Vagina (tissue), 2 donors: ENCODE results near the gene KCNA1. TPM values are rescaled to one million over a fixed set of nuclear protein-coding genes. Genes with fewer than 3 reads are reported as not detected.

ENCODE experiments used
- DNase-seq, 2 donors: peaks; one replicate each; pipeline ENCODE4 v3.0.0-alpha.2; 2017; ENCODE audit errors: extremely low spot score in 2 of 2
- H3K27ac ChIP-seq: fragments of 200-600 bp; sonication (generic); one replicate; pipeline ENCODE4 v1.5.1; 2019
- H3K27me3 ChIP-seq: fragments of 200-600 bp; sonication (generic); one replicate; pipeline ENCODE4 v1.5.1; 2019
- H3K36me3 ChIP-seq, 2 donors: fragments of 200-600 bp; sonication (generic); one replicate each; pipeline ENCODE4 v1.5.1; 2017 to 2019
- H3K4me1 ChIP-seq: fragments of 200-600 bp; sonication (generic); one replicate; pipeline ENCODE4 v1.5.1; 2019
- H3K4me3 ChIP-seq, 2 donors: fragments of 200-600 bp; sonication (generic); 1 replicate in 1 of 2; 2 replicates in 1 of 2; pipeline ENCODE4 v1.5.1; 2016 to 2019
- H3K9me3 ChIP-seq: fragments of 200-600 bp; sonication (generic); one replicate; pipeline ENCODE4 v1.5.1; 2019
- CTCF ChIP-seq, 3 experiments: fragments of 450-650 bp in 2 of 3; fragments of 200-600 bp in 1 of 3; sonication (generic) in 1 of 3; IDR thresholded peaks; one replicate each; pipeline ENCODE4 v1.5.1; 2017 to 2019; ENCODE audit warnings: antibody characterized with exemption in 3 of 3, mild to moderate bottlenecking in 2 of 3, moderate library complexity in 2 of 3
- POLR2A ChIP-seq, 2 donors: fragments of 450-650 bp; IDR thresholded peaks; one replicate each; pipeline ENCODE4 v1.6.1; 2017; ENCODE audit warnings: antibody characterized with exemption in 2 of 2, mild to moderate bottlenecking in 2 of 2, moderate library complexity in 2 of 2
- POLR2AphosphoS5 ChIP-seq, 2 donors: sonication (generic); formaldehyde crosslinking; IDR thresholded peaks; one replicate each; pipeline ENCODE4 v1.9.0; 2017; ENCODE audit warnings: antibody characterized with exemption in 2 of 2, mild to moderate bottlenecking in 2 of 2, low read depth in 1 of 2; ENCODE audit not compliant: insufficient read depth in 1 of 2
- intact Hi-C: fragments of 100-400 bp; cut with DNase I; formaldehyde crosslinking; loops from one replicate; pipeline ENCODE4 v1.15.1; 2023
- total RNA-seq: library from RNA; depleted of rRNA; stranded (reverse); fragments of >200 nt; gene quantifications from one replicate; pipeline ENCODE4 v1.2.3, GENCODE V29; 2016

The KCNA1 gene
- total RNA-seq, 1 donor from 2014 or later, result 0.74 TPM

- intact Hi-C loops, result no loop called here
- H3K27me3 ChIP-seq, result no peaks in the 10 kb centered on the region
- no peaks in the 10 kb centered on the region for H3K4me1 ChIP-seq
- no peak for DNase-seq
- H3K27ac ChIP-seq, result no peak overlapping the region
- no peak overlapping the region for H3K4me3 ChIP-seq
- TF ChIP-seq CTCF (IDR thresholded peaks at IDR 0.05) (no peak), POLR2A (IDR thresholded peaks at IDR 0.05) (no peak), POLR2AphosphoS5 (IDR thresholded peaks at IDR 0.05; ENCODE audit: insufficient read depth in 1 of 2, low read depth in 1 of 2) (no peak)
- no peaks in the 10 kb centered on the region for H3K36me3 ChIP-seq
- no peaks in the 10 kb centered on the region for H3K9me3 ChIP-seq
Measured at GRCh38 chr12:4900327-4900726, 9.4 kb upstream of the KCNA1 start.

- H3K36me3 ChIP-seq, result no peaks in the 10 kb centered on the region
- peaks cover 19% of the 10 kb centered on the region for H3K4me1 ChIP-seq
- DNase-seq, result no peak
- H3K4me3 ChIP-seq, result no peak overlapping the region
- H3K27me3 ChIP-seq, result no peaks in the 10 kb centered on the region
- no peaks in the 10 kb centered on the region for H3K9me3 ChIP-seq
- intact Hi-C loops, result no loop called here
- H3K27ac ChIP-seq, result no peak overlapping the region
- TF ChIP-seq POLR2A (IDR thresholded peaks at IDR 0.05) (no peak), POLR2AphosphoS5 (IDR thresholded peaks at IDR 0.05; ENCODE audit: insufficient read depth in 1 of 2, low read depth in 1 of 2) (no peak), CTCF (IDR thresholded peaks at IDR 0.05) (no peak)
Measured at GRCh38 chr12:4905316-4905715, 4.4 kb upstream of the KCNA1 start.

- H3K4me1 ChIP-seq, result peaks cover 29% of the 10 kb centered on the region
- H3K4me3 ChIP-seq, result peak overlapping the region; percentile 45 to 46
- H3K27me3 ChIP-seq, result peaks cover 4% of the 10 kb centered on the region
- no peaks in the 10 kb centered on the region for H3K9me3 ChIP-seq
- intact Hi-C loops, result no loop called here
- TF ChIP-seq POLR2AphosphoS5 (IDR thresholded peaks at IDR 0.05; ENCODE audit: insufficient read depth in 1 of 2, low read depth in 1 of 2) (no peak), CTCF (IDR thresholded peaks at IDR 0.05) (no peak), POLR2A (IDR thresholded peaks at IDR 0.05) (no peak)
- no peak for DNase-seq
- H3K27ac ChIP-seq, result no peak overlapping the region
- H3K36me3 ChIP-seq, result no peaks in the 10 kb centered on the region
Measured at GRCh38 chr12:4908684-4909409, 858 bp upstream of the KCNA1 start.

- DNase-seq, result no peak
- H3K36me3 ChIP-seq, result no peaks in the 10 kb centered on the region
- no peak for TF ChIP-seq CTCF (IDR thresholded peaks at IDR 0.05)
- no peak for TF ChIP-seq POLR2A (IDR thresholded peaks at IDR 0.05)
- TF ChIP-seq POLR2AphosphoS5 (IDR thresholded peaks at IDR 0.05; ENCODE audit: insufficient read depth in 1 of 2, low read depth in 1 of 2), result no peak
Measured at GRCh38 chr12:4909410-4909733, 333 bp upstream of the KCNA1 start.

GRCh38 chr12:4910502-4911315 is 1.0 kb downstream of the KCNA1 start:
- H3K27me3 ChIP-seq, result peaks cover 4% of the 10 kb centered on the region
- H3K36me3 ChIP-seq, result no peaks in the 10 kb centered on the region
- DNase-seq, result no peak
- peaks cover 29% of the 10 kb centered on the region for H3K4me1 ChIP-seq
- no peak overlapping the region for H3K27ac ChIP-seq
- peak overlapping the region; percentile 45 to 46 for H3K4me3 ChIP-seq
- no peaks in the 10 kb centered on the region for H3K9me3 ChIP-seq
- intact Hi-C loops, result no loop called here
- no peak for TF ChIP-seq CTCF (IDR thresholded peaks at IDR 0.05)
- no peak for TF ChIP-seq POLR2A (IDR thresholded peaks at IDR 0.05)
- TF ChIP-seq POLR2AphosphoS5 (IDR thresholded peaks at IDR 0.05; ENCODE audit: insufficient read depth in 1 of 2, low read depth in 1 of 2), result no peak

More at GRCh38 chr12:4909410-4909733, 333 bp upstream of the KCNA1 start:
- Histone ChIP-seq H3K9me3 (no peaks in the 10 kb centered on the region), H3K4me1 (peaks cover 29% of the 10 kb centered on the region), H3K27ac (no peak overlapping the region), H3K27me3 (peaks cover 4% of the 10 kb centered on the region), H3K4me3 (peak overlapping the region; percentile 45 to 46)
- intact Hi-C loops, result no loop called here
